Neural progenitor cell (in vitro differentiated cells): ENCODE measurements around the gene FHL2.

Experiments
- CTCF ChIP-seq: fragments of 200-600 bp; sonication (generic); IDR thresholded peaks from 2 replicates; pipeline ENCODE4 v1.5.1; 2017; ENCODE audit warnings: antibody characterized with exemption, mild to moderate bottlenecking
- EZH2 ChIP-seq: fragments of 200-600 bp; sonication (generic); IDR thresholded peaks from 2 replicates; pipeline ENCODE4 v1.6.1; 2017; ENCODE audit warnings: antibody characterized with exemption, mild to moderate bottlenecking, moderate library complexity
- EZH2phosphoT487 ChIP-seq: fragments of 200-600 bp; sonication (generic); IDR thresholded peaks from 2 replicates; pipeline ENCODE4 v1.6.1; 2017; ENCODE audit warnings: antibody characterized with exemption

DNA sequence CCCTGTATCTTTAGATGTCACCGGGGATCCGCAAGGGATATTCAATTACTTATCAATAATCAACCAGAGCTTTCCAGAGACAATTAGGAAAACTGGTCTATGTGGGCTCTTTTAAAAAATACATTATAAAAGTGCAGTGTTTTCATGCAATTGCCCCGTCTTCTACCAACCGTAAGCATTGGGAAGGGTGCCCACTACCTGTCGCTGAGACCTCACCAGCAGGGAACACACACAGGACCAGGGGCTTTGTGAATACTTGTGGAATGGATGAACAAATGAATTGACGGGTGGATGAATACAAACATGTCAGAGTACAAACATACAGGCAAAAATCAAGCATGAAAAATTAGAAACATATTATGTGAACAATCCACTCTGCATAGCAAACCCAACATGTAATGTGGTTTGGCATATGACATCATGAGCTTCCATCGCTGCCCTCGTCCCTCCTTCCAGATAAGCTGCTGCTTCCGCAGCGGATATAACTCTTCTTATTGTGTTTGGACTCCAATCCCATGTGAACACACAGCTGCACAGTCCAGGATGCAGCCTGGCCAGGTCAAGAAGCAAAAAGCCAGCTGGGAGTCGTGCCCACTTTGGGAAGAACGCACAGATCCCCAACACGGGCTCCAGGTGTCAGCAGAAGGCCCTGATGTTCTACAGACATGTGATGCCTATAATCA lies 5.3 kb downstream of the FHL2 start:
- no peak for TF ChIP-seq CTCF
- no peak for TF ChIP-seq EZH2
- no peak for TF ChIP-seq EZH2phosphoT487
